SU-DHL-6 (cell line): Measurements from ENCODE around the gene NNAT.

Experiments
- H2AFZ ChIP-seq: fragments of 200-600 bp; sonication (generic); 2 replicates; pipeline ENCODE4 v1.6.1; 2014; ENCODE audit warnings: low read depth, mild to moderate bottlenecking, moderate library complexity, mixed read lengths, antibody characterized with exemption, low read length; ENCODE audit not compliant: severe bottlenecking
- H3F3A ChIP-seq: fragments of 200-600 bp; shearing (Covaris generic); 2 replicates; pipeline ENCODE4 v1.6.0; 2016; ENCODE audit warnings: antibody characterized with exemption, mild to moderate bottlenecking; ENCODE audit not compliant: insufficient read depth
- H3K27ac ChIP-seq: fragments of 200-600 bp; sonication (generic); 2 replicates; pipeline ENCODE4 v1.5.1; 2016; ENCODE audit warnings: low read depth, mild to moderate bottlenecking, low read length, moderate library complexity, mixed read lengths
- H3K27me3 ChIP-seq: fragments of 200-600 bp; sonication (generic), shearing (Covaris generic); 2 replicates; pipeline ENCODE4 v1.6.0; 2014; ENCODE audit warnings: mild to moderate bottlenecking, low read length
- H3K36me3 ChIP-seq: fragments of 200-600 bp; sonication (generic); 2 replicates; pipeline ENCODE4 v1.6.1; 2014; ENCODE audit warnings: mild to moderate bottlenecking, low read length, mixed read lengths
- H3K4me2 ChIP-seq: fragments of 300-600, 200-600 bp; shearing (Covaris generic), sonication (generic); 2 replicates; pipeline ENCODE4 v1.6.0; 2014; ENCODE audit warnings: low read length, low read depth, mild to moderate bottlenecking; ENCODE audit not compliant: poor library complexity, severe bottlenecking
- H3K4me3 ChIP-seq: fragments of 200-600 bp; sonication (generic); 2 replicates; pipeline ENCODE4 v1.5.1; 2014; ENCODE audit warnings: antibody characterized with exemption, low read length, mild to moderate bottlenecking, mixed read lengths; ENCODE audit not compliant: insufficient read depth, poor library complexity, severe bottlenecking
- H3K79me2 ChIP-seq: fragments of 200-600 bp; sonication (generic); 2 replicates; pipeline ENCODE4 v1.6.1; 2014; ENCODE audit warnings: mild to moderate bottlenecking, low read length, moderate library complexity; ENCODE audit not compliant: insufficient read depth
- H3K9ac ChIP-seq: fragments of 200-600 bp; sonication (generic); 2 replicates; pipeline ENCODE4 v1.7.0; 2014; ENCODE audit warnings: mild to moderate bottlenecking, low read length
- H3K9me2 ChIP-seq: fragments of 200-600 bp; sonication (generic); replicated peaks from 2 replicates; pipeline ENCODE4 v1.6.1; 2014; ENCODE audit warnings: low read length; ENCODE audit not compliant: insufficient read depth
- H3K9me3 ChIP-seq: fragments of 200-600 bp; sonication (generic); 2 replicates; pipeline ENCODE4 v1.6.1; 2014; ENCODE audit warnings: low read length, mixed read lengths; ENCODE audit not compliant: insufficient read depth
- H4K20me1 ChIP-seq: fragments of 200-600 bp; sonication (generic); 2 replicates; pipeline ENCODE4 v1.6.1; 2014; ENCODE audit warnings: low read depth, mild to moderate bottlenecking, antibody characterized with exemption, low read length, moderate library complexity, mixed read lengths
- CTCF ChIP-seq: fragments of 200-600 bp; sonication (generic); IDR thresholded peaks from one replicate; pipeline ENCODE4 v1.5.1; 2017; ENCODE audit warnings: antibody characterized with exemption, mild to moderate bottlenecking, low read length, moderate library complexity; ENCODE audit not compliant: insufficient read depth, poor library complexity, severe bottlenecking
- EZH2phosphoT487 ChIP-seq: fragments of 200-600 bp; sonication (generic), shearing (Covaris generic); conservative IDR thresholded peaks from 2 replicates; pipeline ENCODE4 v1.6.1; 2018; ENCODE audit warnings: mild to moderate bottlenecking, antibody characterized with exemption, low read length, moderate library complexity, mixed read lengths

The NNAT gene

GRCh38 chr20:37494301-37494700 lies 26.7 kb upstream of the NNAT start:
- Histone ChIP-seq H3K4me2 (no peak overlapping the region), H3K79me2 (no peaks in the 10 kb centered on the region), H3F3A (no peaks in the 10 kb centered on the region), H3K27ac (no peak overlapping the region), H2AFZ (no peak overlapping the region), H3K27me3 (no peaks in the 10 kb centered on the region), H3K9me3 (no peaks in the 10 kb centered on the region), H3K9ac (no peak overlapping the region), H3K4me3 (no peak overlapping the region), H3K9me2 (no peaks in the 10 kb centered on the region), H4K20me1 (no peaks in the 10 kb centered on the region), H3K36me3 (no peaks in the 10 kb centered on the region)
- TF ChIP-seq EZH2phosphoT487 (no peak), CTCF (no peak)

GRCh38 chr20:37494796-37495195 lies 26.3 kb upstream of the NNAT start:
- no peaks in the 10 kb centered on the region for H3K36me3 ChIP-seq
- no peaks in the 10 kb centered on the region for H4K20me1 ChIP-seq
- H3K9ac ChIP-seq, result no peak overlapping the region
- no peaks in the 10 kb centered on the region for H3F3A ChIP-seq
- H2AFZ ChIP-seq, result no peak overlapping the region
- H3K27ac ChIP-seq, result no peak overlapping the region
- no peaks in the 10 kb centered on the region for H3K27me3 ChIP-seq
- TF ChIP-seq CTCF, result no peak
- TF ChIP-seq EZH2phosphoT487, result no peak
- no peaks in the 10 kb centered on the region for H3K79me2 ChIP-seq
- no peak overlapping the region for H3K4me2 ChIP-seq
- no peaks in the 10 kb centered on the region for H3K9me2 ChIP-seq
- H3K9me3 ChIP-seq, result no peaks in the 10 kb centered on the region
- H3K4me3 ChIP-seq, result no peak overlapping the region

GRCh38 chr20:37498066-37498665 lies 22.9 kb upstream of the NNAT start:
- no peaks in the 10 kb centered on the region for H3K79me2 ChIP-seq
- no peak overlapping the region for H3K27ac ChIP-seq
- no peaks in the 10 kb centered on the region for H4K20me1 ChIP-seq
- H2AFZ ChIP-seq, result no peak overlapping the region
- H3K27me3 ChIP-seq, result no peaks in the 10 kb centered on the region
- no peaks in the 10 kb centered on the region for H3K36me3 ChIP-seq
- TF ChIP-seq CTCF (no peak), EZH2phosphoT487 (no peak)
- H3F3A ChIP-seq, result no peaks in the 10 kb centered on the region
- no peaks in the 10 kb centered on the region for H3K9me2 ChIP-seq
- no peak overlapping the region for H3K4me2 ChIP-seq
- H3K9ac ChIP-seq, result no peak overlapping the region
- no peak overlapping the region for H3K4me3 ChIP-seq
- H3K9me3 ChIP-seq, result no peaks in the 10 kb centered on the region
